HepG2 (cell line): Measurements from ENCODE around the gene NPHP4. TPM values are rescaled to one million over a fixed set of nuclear protein-coding genes. Genes with fewer than 3 reads are reported as not detected.

Experiments used
- SMYD3 ChIP-seq: sonication (generic); formaldehyde crosslinking; IDR thresholded peaks from 2 replicates; pipeline ENCODE4 v1.8.1; 2023; ENCODE audit warnings: mild to moderate bottlenecking, missing genetic modification reagents
- ZNF33B ChIP-seq: sonication (generic); formaldehyde crosslinking; IDR thresholded peaks from 2 replicates; pipeline ENCODE4 v1.5.1; 2020; ENCODE audit warnings: mild to moderate bottlenecking, missing genetic modification reagents
- ZNF543 ChIP-seq: sonication (generic); formaldehyde crosslinking; IDR thresholded peaks from 2 replicates; pipeline ENCODE4 v1.4.0; 2020; ENCODE audit warnings: mild to moderate bottlenecking, missing genetic modification reagents
- polyA plus RNA-seq, 8 experiments: library from polyadenylated mRNA; depleted of rRNA in 3 of 8; stranded (reverse) in 7 of 8; unstranded in 1 of 8; fragments of >200 nt; fragmentation: Illumina TruSeq in 4 of 8; extraction: Trizol in 4 of 8; gene quantifications; 2 replicates each; pipeline versions ENCODE4 v1.2.1 to v1.2.3, GENCODE V29; 2011 to 2016; ENCODE audit warnings: low read depth in 4 of 8, missing spikeins in 1 of 8, mixed read lengths in 1 of 8; ENCODE audit not compliant: insufficient read depth in 1 of 8
- total RNA-seq, 5 experiments: library from RNA; depleted of rRNA; stranded (reverse); fragments of >200 nt; fragmentation: Illumina TruSeq; extraction: Trizol; gene quantifications; 2 replicates each; pipeline ENCODE4 v1.2.3, GENCODE V29; 2016; ENCODE audit warnings: low read depth in 1 of 5
- TF ChIP-seq, protein P1 (sequence below): sonication (generic); formaldehyde crosslinking; IDR thresholded peaks from 2 replicates; pipeline ENCODE4 v1.4.0; 2020; ENCODE audit warnings: missing genetic modification reagents, borderline replicate concordance
- TF ChIP-seq, protein P2 (sequence below): sonication (generic); formaldehyde crosslinking; IDR thresholded peaks from 2 replicates; pipeline ENCODE4 v1.4.0; 2020; ENCODE audit warnings: missing genetic modification reagents
- TF ChIP-seq, protein P3 (sequence below): IDR thresholded peaks from 2 replicates; pipeline ENCODE4 v1.6.1; 2016; ENCODE audit warnings: control low read depth

NPHP4 gene
- total and polyA plus RNA-seq, 2 of the 13 experiments (the other 11 are each of a cell fraction or from before 2014, with no cell fraction given) = 4.4 to 6.8 TPM

DNA sequence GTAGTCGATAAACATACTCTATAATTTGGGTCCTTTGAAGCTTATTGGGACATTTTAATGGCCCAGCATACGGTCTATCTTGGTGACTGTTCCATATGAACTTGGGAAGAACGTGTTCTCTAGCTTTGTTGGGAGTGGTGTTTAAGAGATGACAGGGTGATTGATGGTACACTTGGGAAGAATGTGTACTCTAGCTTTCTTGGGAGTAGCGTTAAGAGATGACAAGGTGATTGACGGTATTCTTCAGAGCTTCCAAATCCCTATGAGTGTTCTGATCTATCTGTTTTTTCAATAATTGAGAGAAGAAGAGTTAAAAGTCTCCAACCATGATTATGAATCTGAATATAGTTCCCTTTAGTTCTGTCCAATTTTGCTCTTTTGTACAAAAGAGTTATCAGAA lies 9.4 kb downstream of the NPHP4 start (continued):
- TF ChIP-seq, protein P1, sequence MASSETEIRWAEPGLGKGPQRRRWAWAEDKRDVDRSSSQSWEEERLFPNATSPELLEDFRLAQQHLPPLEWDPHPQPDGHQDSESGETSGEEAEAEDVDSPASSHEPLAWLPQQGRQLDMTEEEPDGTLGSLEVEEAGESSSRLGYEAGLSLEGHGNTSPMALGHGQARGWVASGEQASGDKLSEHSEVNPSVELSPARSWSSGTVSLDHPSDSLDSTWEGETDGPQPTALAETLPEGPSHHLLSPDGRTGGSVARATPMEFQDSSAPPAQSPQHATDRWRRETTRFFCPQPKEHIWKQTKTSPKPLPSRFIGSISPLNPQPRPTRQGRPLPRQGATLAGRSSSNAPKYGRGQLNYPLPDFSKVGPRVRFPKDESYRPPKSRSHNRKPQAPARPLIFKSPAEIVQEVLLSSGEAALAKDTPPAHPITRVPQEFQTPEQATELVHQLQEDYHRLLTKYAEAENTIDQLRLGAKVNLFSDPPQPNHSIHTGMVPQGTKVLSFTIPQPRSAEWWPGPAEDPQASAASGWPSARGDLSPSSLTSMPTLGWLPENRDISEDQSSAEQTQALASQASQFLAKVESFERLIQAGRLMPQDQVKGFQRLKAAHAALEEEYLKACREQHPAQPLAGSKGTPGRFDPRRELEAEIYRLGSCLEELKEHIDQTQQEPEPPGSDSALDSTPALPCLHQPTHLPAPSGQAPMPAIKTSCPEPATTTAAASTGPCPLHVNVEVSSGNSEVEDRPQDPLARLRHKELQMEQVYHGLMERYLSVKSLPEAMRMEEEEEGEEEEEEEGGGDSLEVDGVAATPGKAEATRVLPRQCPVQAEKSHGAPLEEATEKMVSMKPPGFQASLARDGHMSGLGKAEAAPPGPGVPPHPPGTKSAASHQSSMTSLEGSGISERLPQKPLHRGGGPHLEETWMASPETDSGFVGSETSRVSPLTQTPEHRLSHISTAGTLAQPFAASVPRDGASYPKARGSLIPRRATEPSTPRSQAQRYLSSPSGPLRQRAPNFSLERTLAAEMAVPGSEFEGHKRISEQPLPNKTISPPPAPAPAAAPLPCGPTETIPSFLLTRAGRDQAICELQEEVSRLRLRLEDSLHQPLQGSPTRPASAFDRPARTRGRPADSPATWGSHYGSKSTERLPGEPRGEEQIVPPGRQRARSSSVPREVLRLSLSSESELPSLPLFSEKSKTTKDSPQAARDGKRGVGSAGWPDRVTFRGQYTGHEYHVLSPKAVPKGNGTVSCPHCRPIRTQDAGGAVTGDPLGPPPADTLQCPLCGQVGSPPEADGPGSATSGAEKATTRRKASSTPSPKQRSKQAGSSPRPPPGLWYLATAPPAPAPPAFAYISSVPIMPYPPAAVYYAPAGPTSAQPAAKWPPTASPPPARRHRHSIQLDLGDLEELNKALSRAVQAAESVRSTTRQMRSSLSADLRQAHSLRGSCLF (CRISPR knock-in tag) = no peak
- TF ChIP-seq ZNF33B (CRISPR knock-in tag) (no peak), SMYD3 (CRISPR knock-in tag) (no peak), ZNF543 (CRISPR knock-in tag) (no peak)
- TF ChIP-seq, protein P2, sequence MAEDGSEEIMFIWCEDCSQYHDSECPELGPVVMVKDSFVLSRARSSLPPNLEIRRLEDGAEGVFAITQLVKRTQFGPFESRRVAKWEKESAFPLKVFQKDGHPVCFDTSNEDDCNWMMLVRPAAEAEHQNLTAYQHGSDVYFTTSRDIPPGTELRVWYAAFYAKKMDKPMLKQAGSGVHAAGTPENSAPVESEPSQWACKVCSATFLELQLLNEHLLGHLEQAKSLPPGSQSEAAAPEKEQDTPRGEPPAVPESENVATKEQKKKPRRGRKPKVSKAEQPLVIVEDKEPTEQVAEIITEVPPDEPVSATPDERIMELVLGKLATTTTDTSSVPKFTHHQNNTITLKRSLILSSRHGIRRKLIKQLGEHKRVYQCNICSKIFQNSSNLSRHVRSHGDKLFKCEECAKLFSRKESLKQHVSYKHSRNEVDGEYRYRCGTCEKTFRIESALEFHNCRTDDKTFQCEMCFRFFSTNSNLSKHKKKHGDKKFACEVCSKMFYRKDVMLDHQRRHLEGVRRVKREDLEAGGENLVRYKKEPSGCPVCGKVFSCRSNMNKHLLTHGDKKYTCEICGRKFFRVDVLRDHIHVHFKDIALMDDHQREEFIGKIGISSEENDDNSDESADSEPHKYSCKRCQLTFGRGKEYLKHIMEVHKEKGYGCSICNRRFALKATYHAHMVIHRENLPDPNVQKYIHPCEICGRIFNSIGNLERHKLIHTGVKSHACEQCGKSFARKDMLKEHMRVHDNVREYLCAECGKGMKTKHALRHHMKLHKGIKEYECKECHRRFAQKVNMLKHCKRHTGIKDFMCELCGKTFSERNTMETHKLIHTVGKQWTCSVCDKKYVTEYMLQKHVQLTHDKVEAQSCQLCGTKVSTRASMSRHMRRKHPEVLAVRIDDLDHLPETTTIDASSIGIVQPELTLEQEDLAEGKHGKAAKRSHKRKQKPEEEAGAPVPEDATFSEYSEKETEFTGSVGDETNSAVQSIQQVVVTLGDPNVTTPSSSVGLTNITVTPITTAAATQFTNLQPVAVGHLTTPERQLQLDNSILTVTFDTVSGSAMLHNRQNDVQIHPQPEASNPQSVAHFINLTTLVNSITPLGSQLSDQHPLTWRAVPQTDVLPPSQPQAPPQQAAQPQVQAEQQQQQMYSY (CRISPR knock-in tag) = no peak
- TF ChIP-seq, protein P3, sequence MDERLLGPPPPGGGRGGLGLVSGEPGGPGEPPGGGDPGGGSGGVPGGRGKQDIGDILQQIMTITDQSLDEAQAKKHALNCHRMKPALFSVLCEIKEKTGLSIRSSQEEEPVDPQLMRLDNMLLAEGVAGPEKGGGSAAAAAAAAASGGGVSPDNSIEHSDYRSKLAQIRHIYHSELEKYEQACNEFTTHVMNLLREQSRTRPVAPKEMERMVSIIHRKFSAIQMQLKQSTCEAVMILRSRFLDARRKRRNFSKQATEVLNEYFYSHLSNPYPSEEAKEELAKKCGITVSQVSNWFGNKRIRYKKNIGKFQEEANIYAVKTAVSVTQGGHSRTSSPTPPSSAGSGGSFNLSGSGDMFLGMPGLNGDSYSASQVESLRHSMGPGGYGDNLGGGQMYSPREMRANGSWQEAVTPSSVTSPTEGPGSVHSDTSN = no peak
